Esophagus squamous epithelium (tissue), 4 donors: ENCODE results near the gene PTTG1IP2.

ENCODE experiments used
- POLR2A ChIP-seq, 4 donors: fragments of 450-650 bp; IDR thresholded peaks; one replicate each; pipeline ENCODE4 v1.6.1; 2017; ENCODE audit warnings: antibody characterized with exemption in 4 of 4, mild to moderate bottlenecking in 4 of 4, moderate library complexity in 3 of 4
- TF ChIP-seq, protein P1 (sequence below), 6 experiments: fragments of 450-650 bp in 4 of 6; fragments of 200-600 bp in 2 of 6; sonication (generic) in 2 of 6; IDR thresholded peaks; one replicate each; pipeline ENCODE4 v1.5.1; 2016 to 2019; ENCODE audit warnings: antibody characterized with exemption in 6 of 6, mild to moderate bottlenecking in 4 of 6, moderate library complexity in 4 of 6

DNA sequence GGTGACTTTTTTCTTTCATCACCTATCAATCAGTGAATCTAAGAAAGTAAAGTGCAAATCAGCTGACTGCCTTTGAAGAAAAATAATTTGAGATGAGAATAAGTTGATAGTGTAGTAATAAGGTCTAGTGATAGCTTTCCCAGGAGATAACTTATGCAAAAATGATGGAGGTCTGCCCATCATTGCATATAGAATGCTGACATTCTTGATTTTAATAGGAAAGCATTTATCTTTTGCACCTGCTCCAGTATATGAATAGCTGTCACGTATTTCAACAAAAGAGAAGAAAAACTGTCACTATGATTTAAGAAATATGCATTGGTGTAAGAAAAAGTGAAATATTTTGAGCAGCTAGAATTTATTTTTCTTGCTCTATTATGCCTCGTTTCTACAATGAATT is 46.8 kb downstream of the PTTG1IP2 start:
- TF ChIP-seq, protein P1, sequence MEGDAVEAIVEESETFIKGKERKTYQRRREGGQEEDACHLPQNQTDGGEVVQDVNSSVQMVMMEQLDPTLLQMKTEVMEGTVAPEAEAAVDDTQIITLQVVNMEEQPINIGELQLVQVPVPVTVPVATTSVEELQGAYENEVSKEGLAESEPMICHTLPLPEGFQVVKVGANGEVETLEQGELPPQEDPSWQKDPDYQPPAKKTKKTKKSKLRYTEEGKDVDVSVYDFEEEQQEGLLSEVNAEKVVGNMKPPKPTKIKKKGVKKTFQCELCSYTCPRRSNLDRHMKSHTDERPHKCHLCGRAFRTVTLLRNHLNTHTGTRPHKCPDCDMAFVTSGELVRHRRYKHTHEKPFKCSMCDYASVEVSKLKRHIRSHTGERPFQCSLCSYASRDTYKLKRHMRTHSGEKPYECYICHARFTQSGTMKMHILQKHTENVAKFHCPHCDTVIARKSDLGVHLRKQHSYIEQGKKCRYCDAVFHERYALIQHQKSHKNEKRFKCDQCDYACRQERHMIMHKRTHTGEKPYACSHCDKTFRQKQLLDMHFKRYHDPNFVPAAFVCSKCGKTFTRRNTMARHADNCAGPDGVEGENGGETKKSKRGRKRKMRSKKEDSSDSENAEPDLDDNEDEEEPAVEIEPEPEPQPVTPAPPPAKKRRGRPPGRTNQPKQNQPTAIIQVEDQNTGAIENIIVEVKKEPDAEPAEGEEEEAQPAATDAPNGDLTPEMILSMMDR (IDR thresholded peaks at IDR 0.05): no peak
- no peak for TF ChIP-seq POLR2A (IDR thresholded peaks at IDR 0.05)
